NCI-H446 (cell line): Measurements from ENCODE around the gene ENTPD8.
A peak's percentile ranks its signal among the peaks of the same experiment; 100 is the strongest.

Experiments used
- DNase-seq, 2 experiments: peaks; one replicate each; lab custom pipeline; 2025; lab: John Stamatoyannopoulos, UW

Gene ENTPD8

DNA sequence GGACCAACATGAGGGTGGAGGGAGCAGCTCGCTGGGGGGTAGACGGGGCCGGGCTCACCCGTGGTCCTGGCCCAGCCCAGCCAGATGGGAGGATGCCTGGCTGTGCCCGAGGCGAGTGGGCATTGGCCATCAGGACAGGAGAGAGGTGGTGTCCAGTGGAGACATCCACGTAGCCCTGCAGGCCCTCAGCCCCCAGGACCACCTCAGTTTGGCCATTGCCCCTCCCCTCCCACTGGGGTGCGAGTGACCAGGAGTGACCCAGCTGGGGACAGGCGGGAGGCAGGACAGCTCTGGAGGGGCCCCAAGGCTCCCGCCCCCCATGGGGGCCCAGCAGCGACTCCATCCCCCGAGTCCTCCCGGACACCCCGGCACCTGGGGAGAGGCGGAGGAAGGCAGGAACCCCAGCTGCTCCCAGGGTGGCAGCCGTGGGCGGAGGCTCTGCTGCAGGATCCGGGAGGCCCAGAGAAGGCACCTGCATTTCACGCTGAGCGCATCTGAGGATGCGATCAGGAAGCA is 9.7 kb downstream of the ENTPD8 start:
- DNase-seq: no peak

DNA sequence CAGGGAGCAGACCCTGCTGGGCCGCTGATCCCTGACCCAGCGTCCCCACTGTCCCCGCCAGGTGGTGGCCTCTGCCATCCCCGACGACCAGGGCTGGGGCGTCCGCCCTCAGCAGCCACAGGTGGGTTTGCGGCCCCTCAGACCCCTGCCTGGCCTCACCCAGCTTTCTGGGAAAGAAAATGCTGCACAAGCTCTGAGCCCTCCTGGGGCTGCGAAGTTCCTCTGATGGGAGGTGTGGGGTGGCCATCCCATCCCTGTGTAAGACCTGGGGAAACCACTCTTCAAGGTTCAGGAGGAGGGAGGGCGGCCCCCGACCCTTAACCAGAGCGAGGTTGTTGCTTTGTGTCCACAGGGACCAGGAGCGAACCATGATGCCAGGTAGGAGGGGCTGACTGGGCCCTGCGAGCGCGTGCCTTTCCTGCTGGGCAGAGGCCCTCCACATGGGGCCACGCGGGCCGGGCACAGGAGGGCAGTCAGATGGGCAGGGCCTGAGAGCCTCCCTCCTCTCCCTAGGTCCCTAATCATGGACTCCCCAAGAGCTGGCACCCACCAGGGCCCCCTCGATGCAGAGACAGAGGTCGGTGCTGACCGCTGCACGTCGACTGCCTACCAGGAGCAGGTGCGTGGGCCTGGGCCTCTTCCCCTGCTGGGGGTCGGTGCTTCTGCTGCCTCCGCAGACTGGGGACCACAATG is 10.3 kb downstream of the ENTPD8 start:
- DNase-seq: no peak

DNA sequence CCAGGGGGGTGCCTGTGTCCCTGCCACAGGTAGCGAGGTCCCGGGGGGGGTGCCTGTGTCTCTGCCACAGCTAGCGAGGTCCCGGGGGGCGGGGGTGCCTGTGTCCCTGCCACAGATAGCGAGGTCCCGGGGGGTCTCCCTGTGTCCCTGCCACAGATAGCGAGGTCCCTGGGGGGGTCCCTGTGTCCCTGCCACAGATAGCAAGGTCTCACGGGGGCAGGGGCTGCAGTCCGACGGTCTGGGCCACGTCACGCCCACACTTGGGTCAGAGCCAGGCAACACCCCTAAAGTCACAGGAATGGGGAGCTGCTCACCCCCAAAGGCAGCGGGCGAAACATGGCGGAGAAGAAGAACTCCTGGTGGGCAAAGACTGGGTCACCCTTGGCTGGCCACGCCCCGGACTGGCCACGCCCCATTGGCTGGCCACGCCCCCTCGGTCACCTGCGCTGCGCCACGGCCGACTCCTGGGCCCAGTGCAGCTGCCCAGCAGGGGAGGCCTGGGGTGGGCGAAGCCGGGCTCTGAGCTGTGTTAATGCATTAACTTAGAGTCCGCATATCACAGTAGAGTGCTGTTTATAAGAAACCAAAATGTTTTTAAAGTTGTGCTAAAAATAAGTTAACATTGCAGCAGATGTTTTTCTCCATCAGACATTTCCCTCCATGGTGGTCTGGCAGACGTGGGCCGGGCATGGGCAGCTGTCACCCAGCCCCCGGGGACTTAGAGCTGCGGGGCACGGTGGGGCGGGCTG is 11.0 kb downstream of the ENTPD8 start:
- DNase-seq: no peak

DNA sequence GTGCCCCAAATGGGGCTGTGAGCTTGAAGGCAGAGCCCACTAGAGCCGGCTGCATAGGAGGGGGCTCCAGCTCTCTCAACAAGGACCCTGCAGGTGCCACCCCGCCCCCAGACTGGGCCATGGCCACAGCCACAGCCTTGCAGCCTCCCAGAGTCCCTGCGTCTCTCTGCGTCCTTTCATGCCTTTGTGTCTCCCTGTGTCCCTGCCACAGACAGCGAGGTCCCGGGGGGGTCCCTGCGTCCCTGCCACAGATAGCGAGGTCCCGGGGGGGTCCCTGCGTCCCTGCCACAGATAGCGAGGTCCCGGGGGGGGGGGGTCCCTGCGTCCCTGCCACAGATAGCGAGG is 11.6 kb downstream of the ENTPD8 start:
- DNase-seq: no peak

DNA sequence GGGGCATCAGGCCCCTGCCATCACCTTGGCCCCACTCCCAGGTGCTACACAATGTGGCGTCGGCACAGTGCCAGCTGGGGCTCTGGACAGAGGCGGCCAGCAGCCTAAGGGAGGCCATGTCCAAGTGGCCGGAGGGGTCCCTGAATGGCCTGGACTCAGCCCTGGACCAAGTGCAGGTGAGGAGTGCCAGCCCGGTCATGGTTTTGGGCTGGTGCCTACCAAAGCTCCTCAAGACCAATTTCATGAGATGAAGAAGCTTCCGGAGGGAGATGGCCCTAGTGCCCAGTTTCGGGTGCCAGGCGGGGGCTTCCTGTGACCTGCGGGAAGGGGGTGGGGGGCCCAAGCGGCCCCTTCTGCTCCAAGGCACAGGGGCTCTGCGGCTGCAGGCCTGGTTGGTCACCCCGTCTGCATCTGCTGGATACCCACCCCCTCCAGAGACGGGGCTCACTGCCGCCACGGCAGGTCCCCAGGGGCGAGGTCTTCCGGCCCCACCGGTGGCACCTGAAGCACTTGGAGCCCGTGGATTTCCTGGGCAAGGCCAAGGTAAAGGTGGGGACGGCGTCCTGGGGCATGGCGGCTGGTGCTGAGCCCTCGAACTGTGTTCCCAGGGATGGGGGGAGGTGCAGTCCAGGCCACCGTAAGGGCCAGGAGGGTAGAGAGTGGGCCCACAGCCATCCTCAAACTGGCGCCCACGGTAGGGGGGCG is 12.2 kb downstream of the ENTPD8 start:
- DNase-seq: no peak

DNA sequence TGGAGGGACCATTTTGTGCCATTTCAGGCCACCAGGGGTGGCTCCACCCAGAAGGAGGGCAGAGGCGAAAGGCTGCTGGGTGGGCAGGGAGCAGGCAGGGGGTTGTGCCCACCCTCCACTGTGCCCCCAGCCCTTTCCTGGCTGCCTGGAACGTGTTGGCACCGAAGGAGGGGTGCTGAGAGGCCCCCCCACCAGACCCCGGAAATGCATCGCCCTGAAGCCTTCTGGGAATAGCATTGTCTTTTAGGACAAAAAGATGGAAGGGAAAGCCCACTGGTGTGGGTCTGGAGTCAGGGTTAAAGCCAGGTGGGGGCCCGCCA is 12.9 kb downstream of the ENTPD8 start:
- no peak for DNase-seq

DNA sequence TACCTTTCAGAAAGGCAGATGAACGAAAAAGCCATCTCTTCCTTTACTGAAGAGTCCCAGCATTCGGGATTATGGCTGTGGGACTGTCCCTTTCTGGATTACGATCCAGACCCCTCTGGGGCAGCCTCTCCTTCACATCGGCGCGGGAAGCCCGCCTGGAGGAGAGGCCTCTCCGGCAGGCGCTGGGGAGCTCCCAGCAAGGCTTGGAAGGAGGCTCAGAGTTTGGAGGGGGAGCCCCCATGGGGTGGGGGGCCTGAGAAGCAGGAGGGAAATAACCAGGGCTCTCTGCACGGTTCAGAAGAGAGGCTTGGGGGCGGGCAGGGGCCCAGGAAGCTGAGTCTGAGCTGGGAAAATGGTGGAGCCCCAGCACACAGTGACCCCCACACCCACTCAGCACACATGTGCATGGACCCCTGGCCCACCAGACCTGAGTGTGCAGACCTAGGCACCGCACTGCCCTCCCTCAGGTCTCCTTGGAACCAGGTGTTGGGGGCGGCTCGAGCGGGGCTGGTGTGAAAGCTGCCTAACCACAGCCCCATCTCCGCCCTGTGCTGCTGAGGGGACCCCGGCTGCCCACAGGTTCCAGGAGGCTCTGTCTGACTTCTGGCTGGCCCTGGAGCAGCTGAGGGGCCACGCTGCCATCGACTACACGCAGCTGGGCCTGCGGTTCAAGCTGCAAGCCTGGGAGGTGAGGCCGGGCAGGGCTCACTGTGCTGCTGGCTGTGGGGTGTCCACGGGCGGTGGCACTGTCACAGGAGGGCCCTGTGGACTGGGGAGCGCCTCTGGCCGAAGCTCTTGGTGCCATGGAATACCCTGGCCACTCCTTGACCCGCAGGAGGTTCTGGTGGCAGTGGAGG is 13.5 kb downstream of the ENTPD8 start:
- no peak for DNase-seq

DNA sequence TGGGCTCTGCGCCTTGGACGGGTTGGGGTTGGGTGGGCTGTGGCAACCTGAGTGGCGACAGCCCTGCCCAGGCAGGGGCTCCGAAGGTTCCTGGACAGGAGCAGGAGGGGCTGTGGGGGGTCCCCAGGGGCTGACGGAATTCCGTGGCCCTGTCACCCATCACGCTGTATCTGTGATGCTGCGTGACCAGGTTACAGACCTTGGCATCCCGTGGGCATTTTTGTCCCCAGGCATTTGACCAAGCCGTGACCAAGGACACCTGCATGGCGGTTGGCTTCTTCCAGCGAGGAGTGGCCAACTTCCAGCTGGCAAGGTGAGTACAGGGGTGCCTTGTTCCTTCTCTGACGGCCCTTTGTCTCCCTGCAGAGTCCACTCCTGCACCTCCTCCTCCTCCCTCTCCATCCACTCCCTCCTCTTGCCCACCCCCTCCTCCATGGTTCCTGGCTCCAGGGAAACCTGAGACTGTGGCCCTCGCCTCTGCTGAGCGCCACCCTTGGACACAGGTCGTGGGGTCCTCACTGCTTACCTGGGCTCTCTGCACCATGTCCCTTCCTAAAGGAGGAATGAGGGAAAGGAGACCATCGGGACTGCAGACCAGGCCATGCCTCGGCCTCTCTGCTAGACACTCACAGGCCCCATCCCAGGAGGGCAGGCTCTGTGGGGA is 15.0 kb downstream of the ENTPD8 start:
- DNase-seq: no peak

DNA sequence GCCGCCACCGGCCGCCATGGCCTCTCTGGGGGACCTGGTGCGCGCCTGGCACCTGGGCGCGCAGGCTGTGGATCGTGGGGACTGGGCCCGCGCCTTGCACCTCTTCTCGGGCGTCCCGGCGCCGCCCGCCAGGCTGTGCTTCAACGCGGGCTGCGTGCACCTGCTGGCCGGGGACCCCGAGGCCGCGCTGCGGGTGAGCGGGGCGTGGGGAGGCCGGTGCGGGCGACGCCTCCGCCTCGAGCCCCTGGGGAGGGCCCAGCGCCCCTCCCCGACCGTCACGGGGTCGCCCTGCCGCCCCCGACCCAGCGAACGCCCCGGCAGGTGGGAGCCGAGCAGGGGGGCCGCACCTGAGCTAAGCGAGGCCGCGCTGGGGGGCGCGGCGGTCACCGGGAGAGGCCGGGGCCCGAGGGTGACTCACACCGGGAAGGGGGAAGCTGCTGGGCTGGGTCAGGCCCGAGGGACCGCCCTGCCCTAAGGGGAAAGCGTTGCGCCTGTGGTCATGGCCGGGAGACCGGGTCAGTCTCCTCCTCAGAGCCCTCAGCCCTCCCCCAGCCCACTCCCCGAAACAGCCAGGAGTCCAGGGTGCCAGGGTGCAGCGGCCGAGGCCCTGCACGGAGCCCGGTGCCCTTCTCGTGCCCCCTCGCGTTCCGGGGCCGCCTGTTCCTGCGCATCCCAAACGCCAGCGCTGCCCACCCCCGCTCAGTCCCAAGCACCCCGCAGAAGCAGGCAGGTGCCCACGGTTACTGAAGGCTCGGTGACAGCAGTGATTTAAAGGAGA is 17.5 kb downstream of the ENTPD8 start:
- DNase-seq: no peak

DNA sequence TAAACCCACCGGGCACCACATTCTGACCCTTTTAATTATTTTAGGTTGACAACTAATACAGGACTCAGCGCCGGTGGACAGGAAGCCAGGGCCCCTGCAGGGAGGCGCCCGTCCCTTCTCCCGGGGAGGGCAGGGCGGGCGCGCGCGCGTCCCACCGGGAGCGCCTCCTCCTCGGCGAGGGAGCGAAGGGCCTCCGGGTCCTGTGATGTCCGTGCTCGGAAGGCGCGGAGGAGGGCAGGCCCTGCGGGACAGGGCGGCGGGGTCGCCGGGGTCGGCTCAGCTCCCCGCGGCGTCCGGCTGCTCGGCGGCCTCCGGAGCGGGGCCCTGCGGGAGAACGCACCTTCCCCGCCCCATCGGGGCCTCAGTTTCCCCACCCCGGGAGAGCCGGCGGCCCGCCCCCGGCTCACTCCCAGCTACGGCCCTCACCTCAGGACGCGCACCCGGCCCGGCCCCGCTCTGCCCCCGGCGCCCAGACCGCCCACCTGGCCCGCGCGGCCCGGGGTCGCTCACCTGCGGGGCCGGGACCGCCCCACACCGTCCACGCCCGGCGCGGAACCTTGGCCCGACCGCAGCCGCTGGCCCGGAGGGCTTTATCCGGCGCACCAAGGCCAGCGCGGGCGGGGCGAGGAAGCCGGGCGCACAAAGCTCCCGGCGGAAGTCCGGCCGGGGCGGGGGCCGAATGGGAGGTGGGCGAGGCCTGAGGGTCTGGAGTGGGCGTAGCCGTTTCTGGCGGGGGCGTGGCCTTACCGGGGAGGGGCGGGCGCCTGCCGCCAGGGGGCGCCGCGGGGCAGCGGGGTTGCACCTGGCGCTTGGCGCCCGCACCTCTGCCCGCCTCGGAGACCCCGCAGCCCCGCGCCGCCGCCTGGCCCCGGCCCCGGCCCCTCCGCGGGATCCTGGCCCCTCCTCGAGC is 18.3 kb downstream of the ENTPD8 start, which contains the start of the genes EXD3 and NOXA1:
TSS of gene EXD3 (minus strand) at position 559 of the 910 bp plus-strand sequence. CDS start 27,805 bp downstream, outside the sequence.
TSS of gene NOXA1 (plus strand) at position 790 of the 910 bp plus-strand sequence. CDS start 137 bp downstream, outside the sequence.
- DNase-seq: peak; percentile 57 to 90

DNA sequence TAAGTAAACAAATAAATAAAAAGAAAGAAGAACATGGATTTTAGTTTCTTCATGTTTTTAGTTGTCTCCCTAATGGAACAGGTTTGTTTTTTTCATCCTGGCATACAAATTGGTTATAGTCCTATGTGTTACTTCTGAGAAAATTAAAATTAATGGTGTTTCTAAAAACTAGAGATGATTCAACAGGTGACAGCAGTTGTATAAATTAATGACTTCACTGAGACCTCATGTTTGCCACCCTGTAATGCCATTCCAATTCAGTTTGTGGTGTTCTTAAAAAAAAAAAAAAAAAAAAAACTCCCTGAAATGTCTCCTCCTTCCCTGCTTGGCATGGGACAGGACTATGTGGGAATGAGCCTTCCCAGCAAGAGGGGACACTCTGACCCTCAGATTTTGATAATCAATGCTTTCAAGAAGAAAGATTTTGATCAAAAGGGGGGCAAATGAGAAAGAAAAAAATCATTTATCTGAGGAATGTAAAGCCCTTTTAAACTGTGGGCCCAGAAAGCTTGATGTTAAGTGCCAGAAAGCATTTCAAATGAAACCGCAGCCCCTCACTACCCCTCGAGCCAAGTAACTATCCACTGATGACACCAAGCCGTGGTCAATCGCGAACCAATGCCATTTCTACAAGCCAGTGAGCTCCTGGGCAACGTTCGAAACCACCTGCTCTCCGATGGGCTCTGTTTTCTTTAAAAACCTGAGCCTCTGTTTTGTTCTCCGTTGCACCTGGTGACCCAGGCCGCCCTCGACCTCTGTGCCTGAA is 19.1 kb downstream of the ENTPD8 start:
- no peak for DNase-seq

DNA sequence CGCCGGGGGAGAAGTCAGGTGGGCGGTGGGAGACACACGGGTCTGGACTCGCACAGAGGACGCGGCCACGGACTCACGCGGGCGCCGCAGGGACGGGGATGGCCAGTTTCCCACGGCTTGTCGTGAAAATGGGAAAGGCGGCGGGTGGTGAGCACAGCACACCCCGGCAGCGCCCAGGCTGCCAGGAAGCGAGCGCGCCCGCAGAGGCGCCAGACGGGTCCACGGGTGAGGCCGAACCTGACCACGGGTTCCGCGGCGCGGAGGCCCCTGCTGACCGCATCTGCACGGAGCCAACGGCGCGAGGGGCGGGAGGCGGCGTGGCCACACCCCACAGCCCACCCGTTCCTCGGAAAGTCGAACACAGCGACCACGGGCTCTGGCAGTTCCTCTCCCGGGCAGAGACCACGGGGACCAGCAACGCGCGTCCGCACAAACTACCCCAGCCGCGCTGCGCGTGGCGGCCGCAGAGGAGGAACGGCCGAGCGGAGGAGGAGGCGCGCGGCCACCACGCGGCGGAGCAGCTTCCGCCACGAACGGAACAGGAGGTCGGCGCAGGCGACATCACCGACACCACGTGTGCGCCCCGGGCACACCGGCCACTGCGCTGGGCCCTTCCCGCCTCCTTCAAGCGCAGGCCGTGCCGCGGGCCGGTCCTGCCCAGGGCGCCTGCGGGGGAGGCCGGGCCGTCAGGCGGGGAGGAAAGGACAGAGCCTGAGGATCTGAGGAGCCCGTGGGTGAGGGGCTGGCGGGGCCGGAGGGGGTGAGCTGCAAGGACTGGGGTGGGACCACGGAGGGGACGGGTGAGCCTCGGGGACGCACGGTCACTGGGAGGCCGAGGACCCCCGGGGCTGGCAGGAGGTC is 23.8 kb downstream of the ENTPD8 start:
- DNase-seq: no peak

DNA sequence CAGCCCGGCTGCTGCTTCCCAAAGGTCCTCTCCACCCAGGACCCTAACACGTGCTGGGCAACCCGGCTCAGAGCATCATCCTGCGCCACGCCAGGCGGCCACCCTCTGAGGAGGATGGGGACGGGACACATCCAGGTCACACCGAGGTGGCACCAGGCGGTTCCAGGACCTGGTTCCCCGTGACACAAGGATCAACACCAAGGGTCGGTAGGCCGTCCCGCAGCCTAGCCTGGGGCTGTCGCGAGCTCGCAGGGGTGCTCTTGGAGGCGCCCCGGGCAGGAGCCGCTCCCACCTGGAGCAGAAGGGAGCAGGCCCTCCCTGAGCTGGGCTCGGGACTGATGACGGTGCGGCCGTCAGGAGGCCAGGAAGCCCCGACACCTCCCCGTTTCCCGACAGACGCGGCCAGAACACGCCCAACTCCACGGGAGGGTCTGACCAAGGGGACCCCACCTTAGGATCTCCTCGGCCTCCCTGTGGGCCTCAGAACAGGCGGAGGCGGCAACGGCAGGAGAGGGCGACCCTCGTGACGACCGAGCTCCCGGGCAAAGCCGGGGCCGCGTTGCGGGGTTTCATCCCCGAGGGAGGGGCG is 24.5 kb downstream of the ENTPD8 start:
- no peak for DNase-seq

DNA sequence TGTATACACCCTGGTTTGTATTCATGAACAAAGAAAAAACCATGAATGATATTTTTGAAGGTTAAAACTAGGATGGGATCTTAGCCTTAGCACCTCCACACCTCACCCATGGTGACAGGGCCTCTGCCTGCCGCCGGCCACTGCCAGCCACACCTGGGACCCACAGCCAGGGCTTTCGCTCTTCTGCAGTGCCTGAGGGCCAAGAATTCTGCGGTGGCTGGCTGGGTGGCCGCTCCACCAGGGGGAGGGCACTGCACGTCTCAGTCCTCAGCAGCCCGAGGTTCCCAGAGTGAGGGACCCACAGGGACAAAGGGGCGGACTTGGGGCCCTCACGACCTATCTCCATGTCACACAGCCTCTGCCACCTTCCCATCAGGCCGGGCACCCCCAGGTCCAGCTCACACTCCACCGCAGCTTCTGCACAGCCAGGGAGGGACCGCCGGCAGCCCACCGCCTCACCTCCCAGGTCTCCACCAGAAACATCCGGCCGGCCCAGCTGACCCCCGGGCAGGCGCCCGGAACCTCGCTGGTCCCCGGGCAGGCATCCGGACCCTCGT is 25.1 kb downstream of the ENTPD8 start:
- DNase-seq: no peak

DNA sequence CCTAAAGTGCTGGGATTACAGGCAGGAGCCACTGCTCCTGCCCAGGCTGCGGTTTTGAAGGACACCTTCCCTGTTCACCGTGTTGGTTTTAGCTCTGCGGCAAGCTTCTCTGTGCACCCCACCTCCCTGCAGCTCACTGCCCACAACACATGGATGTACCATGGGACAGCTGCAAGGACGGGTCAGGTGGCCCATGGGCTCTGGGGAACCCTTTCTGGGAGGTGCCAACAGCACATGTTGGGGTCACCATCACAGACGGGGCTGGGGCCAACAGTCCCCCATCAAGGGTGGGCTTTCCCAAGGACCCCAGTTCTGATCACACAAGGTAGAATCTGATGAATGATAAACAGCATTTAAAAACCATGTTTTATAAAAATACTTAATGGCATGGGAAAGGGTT is 25.7 kb downstream of the ENTPD8 start:
- DNase-seq: no peak

DNA sequence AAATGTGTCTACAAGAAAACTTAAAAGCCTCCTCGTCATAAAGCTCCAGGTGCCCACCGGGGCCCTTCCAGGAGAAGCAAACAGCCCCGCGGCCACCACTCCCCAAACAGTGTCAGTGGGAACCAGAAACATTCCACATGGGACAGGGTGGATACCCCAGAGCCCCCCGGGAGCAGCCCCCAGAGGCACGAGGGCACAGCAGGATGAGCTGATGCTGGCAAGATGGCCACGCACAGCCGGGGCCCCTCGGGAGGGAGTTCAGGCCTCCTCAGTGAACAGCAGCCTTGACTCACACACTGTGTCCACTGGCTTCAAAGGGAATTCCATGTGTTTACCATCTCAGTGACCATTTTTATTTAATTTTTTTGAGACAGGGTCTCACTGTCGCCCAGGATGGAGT is 28.7 kb downstream of the ENTPD8 start:
- no peak for DNase-seq
